GM19467 (cell line): ENCODE measurements around the gene NPHP1.
"Not testable (repeated sequence)": the region's sequence is repeated elsewhere in the genome, so short reads cannot be mapped to it uniquely, and the experiment has no call there.

Source experiments
- ATAC-seq: cut with Tn5 transposase; IDR thresholded peaks from one replicate; pipeline ENCODE4 v1.9.1; 2021; ENCODE audit warnings: mild to moderate bottlenecking, moderate library complexity; ENCODE audit not compliant: unreplicated experiment

NPHP1 gene

DNA sequence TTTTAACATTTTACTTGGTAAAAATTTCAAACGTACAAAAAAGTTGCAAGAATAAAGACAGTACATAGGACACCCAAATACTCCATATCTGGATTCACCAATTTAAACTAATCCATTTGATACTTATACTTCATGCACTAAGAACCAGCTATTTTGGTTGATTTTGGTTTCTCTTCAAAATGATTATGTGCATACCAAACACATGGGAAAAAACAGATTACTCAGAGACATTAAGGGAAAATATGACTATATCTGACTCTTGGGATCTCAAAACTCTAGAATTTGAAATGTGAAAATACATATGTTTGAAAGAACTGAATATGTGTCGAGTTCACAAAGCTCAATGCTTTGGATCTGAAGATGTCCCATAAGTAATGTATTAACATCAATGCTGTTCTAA, 73.6 kb downstream of the NPHP1 start:
- ATAC-seq: no peak

DNA sequence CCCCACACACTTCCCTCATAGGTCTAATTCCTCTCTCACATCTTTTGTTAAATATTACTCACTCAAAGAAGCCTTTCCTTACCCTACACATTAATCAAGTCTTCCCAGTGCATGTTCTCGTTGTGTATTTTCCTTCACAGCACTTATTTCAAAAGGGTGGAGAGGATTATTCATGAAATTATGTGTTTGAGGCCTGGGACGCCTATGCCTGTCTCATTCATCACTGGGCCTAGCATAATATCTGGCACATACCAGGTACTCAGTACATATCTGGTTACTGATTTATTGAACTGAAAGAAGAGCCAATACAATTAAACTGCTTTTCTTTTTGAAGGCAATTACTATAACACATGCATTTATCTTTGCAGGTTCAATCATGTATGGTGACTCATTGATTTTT, 74.1 kb downstream of the NPHP1 start:
- no peak for ATAC-seq

DNA sequence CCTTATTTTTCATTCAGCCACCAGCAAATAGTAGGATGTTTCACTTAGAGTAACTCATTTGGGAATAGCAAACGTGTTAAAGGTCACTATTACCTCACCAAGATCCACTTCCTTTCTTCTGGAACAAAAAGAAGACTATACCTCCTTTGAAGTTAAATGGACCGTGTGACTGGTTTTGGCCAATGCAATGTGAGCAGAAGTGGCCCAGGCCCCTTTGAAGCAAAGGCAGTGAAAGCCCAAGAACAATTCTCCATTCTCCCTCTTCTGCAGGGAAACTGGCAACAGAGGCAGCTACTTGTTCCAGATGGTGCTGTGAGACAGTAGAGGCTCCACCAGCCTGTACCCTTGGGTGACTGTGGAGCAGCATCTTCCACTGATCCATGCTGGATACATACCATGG, 77.9 kb downstream of the NPHP1 start:
- ATAC-seq: no peak

DNA sequence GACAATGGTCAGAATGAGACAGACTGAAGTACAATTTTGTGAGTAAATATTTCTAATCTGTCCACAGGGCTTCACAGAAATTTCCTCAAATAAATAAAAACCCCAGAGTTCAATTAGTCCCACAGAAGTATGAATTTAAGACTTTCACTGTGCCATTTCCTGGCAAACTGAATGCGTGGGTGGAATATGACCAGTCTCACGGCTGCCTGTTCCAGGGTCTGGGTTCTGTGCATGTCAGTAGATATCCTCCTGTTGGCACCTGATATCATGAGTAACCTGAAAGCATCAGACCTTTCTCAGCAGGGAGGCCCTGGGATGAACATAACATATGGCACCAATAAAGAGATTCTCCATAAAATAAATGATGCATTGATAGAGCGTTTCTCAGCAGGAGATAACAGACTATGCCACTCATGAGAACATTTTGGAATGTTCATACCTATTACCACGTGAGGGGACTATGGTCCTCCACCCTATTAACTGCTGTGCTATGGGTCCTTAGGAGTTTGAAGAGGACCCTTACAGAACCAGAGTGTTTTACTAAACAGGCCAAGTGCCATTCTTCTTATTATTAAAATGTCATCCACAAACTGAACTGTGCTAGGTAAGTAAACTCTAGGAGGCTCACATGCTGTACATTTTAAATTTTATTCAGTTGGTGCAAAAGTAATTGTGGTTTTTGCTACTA, 78.6 kb downstream of the NPHP1 start:
- no peak for ATAC-seq

DNA sequence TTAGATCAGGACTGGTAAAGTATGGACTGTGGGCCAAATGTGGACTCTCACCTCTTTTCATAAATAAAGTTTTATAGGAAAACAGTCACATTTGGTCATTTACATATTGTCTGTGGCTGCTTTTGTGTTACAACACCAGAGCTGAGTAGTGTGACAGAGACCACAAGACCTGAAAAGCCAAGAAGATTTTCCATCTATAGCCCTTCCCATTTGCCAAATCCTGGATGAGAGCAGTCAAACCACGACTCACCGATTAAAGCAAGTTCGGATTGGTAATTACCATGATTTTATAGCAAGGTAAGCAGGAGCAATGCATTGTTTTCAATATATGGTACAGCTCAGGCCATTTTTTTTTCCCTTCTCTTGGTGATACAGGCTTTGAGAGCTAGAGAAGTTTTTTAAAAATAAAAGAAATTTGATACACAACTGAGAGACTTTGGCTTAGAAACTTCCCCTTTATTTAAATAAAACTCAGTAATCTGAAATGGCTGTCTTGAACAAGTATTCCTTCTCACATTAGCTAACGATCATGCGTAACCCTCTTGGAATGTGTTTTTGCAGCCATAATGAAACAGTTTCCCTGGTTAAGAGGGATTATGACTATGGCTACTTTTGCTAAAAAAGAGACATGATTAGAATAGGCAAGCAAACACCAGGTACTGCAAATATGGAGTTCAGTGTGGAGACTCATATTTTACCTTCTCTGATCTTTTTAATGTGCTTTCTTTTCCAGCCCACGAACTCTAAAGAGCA, 79.7 kb downstream of the NPHP1 start:
- no peak for ATAC-seq

DNA sequence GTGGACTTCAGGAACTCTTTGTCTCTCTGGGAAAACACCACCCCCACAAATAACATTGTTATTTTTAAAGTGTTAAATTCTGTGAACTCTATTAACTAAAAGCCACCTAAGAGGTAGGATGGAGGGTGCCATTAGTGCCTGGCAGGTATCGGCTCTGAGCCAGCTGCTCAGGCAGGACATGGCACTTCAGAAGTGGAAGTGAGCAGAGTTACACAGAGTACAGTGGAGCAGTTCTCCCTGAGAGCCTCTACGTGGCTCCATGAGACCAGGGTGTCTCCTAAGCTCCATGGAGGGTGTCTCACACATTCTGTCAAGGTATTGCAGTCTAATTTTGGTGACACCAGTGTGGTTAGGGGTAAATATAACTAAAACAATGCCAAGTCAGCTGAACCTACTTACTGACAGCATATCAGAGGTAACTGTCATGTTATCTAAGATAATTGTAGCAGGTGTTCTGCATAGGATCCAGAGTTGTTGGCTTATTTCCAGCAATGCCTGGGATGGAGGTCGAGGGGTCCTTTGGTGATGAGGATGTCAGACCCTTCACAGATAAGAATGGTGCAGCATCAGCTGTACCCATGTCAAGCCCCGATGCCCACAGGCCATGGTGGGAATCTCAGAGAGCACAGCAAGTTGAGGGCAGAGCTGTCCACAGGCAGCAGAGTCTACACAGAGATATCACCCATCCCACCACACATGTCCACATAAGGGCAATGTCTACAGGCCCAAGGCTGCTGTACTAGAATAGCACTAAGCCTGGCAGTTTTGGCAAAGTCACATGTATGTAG, 80.6 kb downstream of the NPHP1 start:
- no peak for ATAC-seq

DNA sequence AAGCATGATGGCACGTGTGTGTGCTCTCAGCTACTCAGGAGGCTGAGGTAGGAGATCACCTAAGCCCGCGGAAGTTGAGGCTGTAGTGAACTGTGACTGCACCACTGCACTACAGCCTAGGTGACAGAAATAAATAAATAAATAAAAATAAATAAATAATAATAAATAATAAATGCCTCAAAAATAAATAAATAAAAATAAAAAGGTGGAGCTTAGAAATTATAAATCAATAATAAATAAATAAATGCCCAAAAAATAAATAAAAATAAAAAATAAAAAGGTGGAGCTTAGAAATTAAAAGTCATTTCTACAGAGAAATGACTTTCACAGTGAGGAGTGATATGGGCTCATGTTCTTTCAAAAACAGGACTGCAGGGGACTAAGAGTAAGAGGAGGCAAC, 83.2 kb downstream of the NPHP1 start:
- no peak for ATAC-seq

DNA sequence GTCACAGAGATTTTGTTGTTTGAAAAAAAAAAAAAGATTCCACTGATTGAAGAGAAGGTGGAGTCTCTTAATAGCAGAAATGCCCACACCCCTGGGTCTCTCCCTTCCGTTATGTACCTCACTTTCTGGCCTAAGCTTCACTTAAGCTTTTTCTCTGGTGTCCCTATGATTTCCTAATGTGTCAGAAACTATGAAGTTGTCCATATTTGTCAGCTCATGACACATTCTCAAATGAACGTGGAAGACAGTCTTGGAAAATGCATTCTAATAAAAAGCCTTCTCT, 83.8 kb downstream of the NPHP1 start:
- no peak for ATAC-seq

DNA sequence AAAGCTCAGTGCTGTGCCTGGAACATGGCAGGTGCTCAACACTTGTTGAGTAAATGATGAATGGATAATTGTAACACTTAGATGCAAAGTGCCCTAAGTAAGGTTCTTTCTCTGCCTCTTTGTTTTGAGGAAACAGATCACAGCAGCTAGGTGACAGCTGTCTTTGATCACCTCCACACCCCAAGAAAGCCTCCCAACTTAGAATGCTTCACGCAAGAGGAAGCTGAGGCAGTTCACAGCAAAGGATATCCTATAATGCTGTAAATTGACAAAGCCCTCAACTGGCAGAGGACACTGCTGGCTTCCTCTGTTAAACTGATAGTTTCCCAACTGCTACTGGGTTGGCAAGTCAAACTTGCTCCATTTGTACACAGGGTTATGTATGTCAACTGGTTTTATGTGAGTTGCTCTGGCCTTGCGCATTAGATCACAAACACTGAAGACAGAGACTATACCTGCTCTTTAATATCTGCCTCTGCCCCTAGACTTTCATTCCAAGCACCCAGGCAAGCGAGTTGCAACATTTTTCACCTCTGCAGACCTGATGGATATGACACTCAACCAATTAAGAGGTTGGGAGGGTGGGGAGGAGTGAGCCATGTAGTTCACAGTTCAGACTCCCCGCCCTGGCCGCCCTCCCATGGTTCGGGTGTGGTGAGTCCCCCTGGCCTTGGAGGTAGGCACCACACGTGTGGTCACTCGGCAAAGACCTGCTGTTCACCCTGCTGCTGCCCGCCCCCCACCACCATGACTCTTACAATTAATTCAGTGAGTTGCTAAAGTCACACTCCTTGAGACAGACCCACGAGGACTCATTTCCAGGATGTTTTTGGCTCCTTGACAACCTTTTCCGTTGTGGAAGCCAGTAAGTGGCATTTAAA, 84.4 kb downstream of the NPHP1 start:
- no peak for ATAC-seq

DNA sequence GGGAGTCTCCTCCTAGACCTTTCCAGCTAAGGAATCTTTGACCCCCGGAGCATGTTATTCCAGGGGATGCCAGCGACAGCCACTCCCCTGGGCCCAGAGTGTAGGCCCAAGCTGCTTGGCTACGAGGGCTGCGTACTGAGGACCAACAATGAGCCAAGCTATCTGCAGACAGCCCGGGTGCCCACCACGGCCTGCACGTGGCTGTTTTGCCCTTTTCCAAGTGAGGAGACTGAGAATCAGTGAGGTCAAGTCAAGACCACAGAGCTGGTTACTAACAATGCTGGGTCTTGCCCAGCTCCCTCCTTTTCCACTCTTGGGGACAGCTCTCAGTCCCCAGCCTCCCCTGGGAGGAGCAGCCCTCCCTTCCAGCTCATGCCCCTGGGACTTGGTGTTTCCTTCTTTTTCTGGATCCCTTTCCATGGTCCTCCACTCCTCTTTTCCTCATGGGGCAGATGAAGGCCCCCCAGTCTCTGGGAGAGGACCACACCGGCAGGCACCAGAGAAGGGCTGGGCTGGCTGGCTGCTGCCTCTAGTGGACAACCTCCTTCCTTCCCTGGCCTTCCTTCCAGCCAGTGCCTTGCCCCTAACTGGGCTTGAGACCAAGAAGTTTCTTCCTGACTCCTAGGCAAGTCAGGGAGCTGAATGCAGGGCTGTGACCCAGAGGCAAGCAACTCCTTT, 88.6 kb downstream of the NPHP1 start:
- ATAC-seq: no peak

DNA sequence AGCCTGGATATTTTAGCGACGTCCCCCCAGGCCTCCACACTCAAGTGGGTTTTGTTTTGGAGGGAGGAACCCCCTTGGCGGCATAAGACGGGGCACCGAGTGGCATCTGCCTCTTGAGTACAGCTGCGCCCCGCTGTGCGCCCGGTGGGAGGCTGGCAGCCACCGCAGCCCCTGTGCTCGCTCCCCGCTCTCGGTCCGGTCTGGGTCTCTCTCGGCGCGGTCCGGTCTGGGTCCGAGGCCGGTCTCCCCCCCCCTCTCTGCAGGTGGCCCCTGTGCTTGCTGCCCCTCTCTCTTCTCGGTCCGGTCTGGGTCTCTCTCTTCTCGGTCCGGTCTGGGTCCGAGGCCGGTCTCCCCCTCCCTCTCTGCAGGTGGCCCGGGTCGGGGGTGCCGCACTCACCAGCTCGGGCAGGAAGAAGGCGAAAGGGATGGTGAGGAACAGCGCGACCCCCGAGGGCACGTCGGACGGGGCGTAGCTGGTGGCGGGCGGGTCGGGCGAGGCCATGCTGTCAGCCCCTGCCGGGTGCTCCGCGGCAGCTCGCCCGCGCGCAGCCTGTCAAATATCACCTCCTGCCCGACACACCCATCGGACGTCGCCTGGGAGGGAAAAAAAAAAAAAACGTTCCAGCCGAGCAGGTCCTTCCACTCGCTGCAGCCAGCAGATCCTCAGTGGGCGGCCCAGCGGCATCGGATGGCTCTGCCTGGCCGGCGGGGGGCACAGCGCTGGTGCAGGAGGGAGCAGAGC, 89.4 kb downstream of the NPHP1 start, which contains the start of gene MALL:
Gene MALL (minus strand): TSS at position 532 of the 742 bp plus-strand sequence. CDS start 30 bp downstream, at position 502.
- no peak for ATAC-seq

DNA sequence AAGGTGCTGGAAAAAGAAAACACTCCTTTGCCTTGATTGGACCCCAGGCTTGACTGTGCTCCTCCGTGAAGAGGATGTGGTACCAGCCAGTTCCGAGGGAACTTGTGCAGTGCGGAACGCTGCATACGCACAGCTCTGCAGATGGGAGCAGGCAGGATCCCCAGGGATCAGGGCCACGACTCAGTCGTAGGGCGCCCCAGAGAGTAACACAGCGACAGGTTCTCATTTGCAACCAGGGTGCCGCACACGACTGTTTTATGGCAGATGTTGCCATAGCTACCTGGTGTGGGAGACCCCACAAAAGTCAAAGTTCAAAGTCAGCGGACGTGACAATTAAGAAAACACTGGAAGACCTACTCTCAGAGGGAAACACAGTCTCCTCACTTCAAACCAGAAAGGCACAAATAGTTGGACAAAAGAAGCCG, 90.0 kb downstream of the NPHP1 start:
- ATAC-seq: no peak

DNA sequence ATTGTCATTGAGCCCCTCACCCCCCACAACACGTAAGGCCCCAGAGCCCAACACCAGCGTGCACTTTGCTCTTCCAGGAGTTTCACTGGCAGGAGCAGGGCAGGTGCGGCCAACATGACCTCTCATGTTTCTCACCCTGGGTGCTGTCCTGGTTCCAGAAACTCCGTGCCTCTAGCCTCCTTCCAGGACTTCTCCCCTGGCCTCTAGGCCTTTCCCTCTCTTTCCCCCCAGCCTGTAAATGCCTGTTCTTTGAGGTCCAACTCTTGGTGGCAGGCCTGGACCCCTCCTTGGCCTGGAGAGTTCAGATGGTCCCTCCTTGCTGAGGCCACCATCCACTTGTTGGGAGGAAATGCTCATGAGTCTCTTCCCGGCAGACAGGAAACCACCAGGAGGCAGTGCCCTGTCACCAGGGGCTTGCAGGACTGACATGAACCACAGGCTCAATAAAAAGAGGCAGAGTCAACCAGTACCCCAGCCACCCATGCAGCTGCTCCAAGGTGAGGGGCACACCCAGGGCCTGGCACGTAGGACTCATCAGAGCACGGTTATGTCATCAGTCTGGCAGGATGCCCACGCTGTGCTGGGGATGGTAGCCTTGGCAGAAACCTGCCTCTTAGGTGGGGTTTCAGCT, 90.7 kb downstream of the NPHP1 start:
- no peak for ATAC-seq

DNA sequence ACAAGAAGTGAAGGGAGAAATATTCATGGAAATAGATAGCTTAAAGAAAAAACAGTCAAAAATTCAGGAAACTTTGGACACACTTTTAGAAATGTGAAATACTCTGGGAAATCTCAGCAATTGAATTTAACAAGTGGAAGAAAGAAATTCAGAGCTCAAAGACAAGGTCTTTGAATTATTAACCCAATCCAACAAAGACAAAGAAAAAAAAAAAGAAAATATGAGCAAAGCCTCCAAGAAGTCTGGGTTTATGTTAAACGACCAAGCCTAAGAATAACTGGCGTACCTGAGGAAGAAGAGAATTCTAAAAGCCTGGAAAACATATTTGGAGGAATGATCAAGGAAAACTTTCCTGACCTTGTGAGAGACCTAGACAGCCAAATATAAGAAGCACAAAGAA, 96.5 kb downstream of the NPHP1 start:
- not testable (repeated sequence) for ATAC-seq

DNA sequence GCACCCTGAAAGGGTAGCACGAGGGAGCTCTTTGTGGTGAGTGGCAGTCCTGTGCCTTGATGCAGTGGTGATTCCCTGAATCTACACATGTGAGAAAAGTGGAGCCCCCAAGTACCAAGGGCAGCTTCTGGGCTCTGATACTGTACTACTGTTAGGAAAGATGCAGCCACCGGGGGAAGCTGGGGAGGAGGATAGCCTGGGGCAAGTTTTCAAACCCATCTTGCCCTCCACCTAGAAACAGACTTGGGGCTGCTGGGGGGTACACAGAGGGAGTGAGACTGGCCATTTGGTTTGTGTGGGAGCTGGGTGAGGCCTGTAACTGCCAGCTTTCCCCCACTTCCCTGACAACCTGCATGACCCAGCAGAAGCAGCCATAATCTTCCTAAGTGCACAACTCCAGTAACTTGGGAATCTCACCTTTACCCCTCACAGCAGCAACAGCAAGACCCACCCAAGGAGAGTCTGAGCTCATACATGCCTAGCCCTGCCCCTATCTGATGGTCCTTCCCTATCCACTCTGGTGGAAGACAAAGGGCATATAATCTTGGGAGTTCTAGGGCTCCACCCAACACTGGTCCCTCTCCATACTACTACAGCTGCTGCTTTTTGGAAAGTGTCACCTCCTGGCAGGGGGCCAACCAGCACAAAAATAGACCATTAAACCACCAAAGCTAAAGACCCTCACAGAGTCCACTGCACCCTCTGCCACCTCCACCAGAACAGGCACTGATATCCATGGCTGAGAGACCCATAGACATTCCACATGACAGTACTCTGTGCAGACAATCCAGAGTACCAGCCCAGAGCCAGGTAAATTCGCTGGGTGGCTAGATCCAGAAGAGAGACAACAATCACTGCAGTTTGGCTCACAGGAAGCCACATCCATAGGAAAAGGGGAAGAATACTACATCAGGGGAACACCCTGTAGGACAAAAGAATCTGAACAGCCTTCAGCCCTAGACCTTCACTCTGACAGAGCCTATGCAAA, 97.4 kb downstream of the NPHP1 start:
- no peak for ATAC-seq

DNA sequence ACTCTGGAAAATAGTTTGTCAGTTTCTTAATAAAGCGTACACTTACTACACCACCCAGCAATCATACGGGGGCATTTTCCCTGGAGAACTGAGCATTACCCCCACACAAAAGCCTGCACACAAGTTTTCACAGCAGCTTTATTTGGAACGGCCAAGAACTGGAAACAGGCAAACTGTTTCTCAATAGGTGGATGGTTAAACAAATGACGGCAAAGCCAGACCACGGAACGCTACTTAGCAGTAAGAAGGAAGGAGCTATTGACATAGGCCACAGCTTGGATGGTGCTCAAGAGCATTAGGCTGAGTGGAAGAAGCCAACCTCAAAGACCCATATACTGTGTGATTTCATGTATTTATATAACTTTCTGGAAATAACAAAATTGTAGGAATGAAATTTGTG, 98.2 kb downstream of the NPHP1 start:
- no peak for ATAC-seq

DNA sequence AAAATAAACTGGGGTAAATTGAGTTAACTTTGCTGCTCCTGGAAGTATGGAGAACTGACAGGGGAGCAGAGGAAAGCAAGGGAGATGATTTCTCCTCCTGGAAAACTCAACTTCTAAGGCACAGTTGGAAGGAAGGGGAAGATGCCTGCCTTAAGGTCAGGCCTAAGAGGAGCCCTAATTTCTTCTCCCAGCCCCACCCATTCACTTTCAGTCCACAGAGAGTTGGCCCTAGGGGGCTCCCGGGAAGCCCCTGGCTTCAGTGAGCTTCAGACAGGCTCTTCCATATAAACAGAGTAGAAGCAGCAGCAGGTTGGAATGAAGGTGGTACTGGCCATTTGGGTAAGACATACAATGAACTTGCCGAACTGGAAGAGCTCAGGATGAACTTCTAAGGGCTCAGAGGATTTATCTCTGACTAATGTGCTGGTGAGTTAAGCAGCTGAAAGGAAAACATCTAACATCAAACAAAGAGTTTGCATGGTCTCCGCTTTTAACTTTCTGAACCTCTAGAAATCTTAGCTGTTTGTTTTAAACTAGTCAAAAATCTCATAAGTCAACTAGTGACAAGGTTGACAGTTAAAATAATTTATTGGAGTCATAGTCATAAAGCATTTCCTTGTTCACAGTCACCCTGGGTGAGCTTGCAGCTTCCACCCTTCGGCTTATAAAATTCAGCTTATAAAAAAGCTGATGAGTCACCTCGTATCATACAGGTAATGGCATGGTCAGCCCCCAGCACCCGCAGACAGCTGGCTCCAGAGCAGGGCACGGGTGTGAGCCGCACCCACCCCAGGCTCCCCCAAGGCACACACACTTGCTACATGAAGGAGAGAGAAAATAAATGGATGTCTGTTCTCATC, 99.0 kb downstream of the NPHP1 start:
- ATAC-seq: no peak
